ENCODE measurements around the gene LMNB1. TPM values are rescaled to one million over a fixed set of nuclear protein-coding genes. Genes with fewer than 3 reads are reported as not detected.
"Not testable (repeated sequence)": the region's sequence is repeated elsewhere in the genome, so short reads cannot be mapped to it uniquely, and the experiment has no call there.

Gene LMNB1
- total RNA-seq, 1 donor from 2014 or later, result 69.8 TPM

- peaks cover 11% of the 10 kb centered on the region for H3K36me3 Mint-ChIP-seq (ENCODE audit: low read depth, unreplicated experiment)
- TF ChIP-seq CTCF (IDR thresholded peaks at IDR 0.05; ENCODE audit: unreplicated experiment), result no peak
- no peak overlapping the region for H3K4me3 Mint-ChIP-seq (ENCODE audit: unreplicated experiment)
- peaks cover 30% of the 10 kb centered on the region for H3K4me1 Mint-ChIP-seq (ENCODE audit: unreplicated experiment)
- no peak for DNase-seq (ENCODE audit: low spot score)
- H3K27me3 Mint-ChIP-seq (ENCODE audit: unreplicated experiment), result peaks cover 8% of the 10 kb centered on the region
- H3K27ac Mint-ChIP-seq (ENCODE audit: unreplicated experiment), result no peak overlapping the region
- H3K9me3 Mint-ChIP-seq (ENCODE audit: unreplicated experiment), result no peaks in the 10 kb centered on the region
These were observed 74.6 kb downstream of the LMNB1 start for GRCh38 chr5:126851501-126852011.

GRCh38 chr5:126852091-126852571 lies 75.2 kb downstream of the LMNB1 start:
- Mint-ChIP-seq H3K36me3 (ENCODE audit: low read depth, unreplicated experiment) (peaks cover 11% of the 10 kb centered on the region), H3K4me1 (ENCODE audit: unreplicated experiment) (peaks cover 25% of the 10 kb centered on the region), H3K27ac (ENCODE audit: unreplicated experiment) (peak overlapping the region; percentile 13), H3K27me3 (ENCODE audit: unreplicated experiment) (peaks cover 8% of the 10 kb centered on the region), H3K9me3 (ENCODE audit: unreplicated experiment) (no peaks in the 10 kb centered on the region), H3K4me3 (ENCODE audit: unreplicated experiment) (no peak overlapping the region)
- TF ChIP-seq CTCF (IDR thresholded peaks at IDR 0.05; ENCODE audit: unreplicated experiment), result no peak
- no peak for DNase-seq (ENCODE audit: low spot score)

GRCh38 chr5:126852841-126853271 lies 75.9 kb downstream of the LMNB1 start:
- TF ChIP-seq CTCF (IDR thresholded peaks at IDR 0.05; ENCODE audit: unreplicated experiment), result no peak
- H3K9me3 Mint-ChIP-seq (ENCODE audit: unreplicated experiment), result no peaks in the 10 kb centered on the region
- no peak overlapping the region for H3K27ac Mint-ChIP-seq (ENCODE audit: unreplicated experiment)
- DNase-seq (ENCODE audit: low spot score), result no peak
- H3K4me3 Mint-ChIP-seq (ENCODE audit: unreplicated experiment), result no peak overlapping the region
- peaks cover 11% of the 10 kb centered on the region for H3K36me3 Mint-ChIP-seq (ENCODE audit: low read depth, unreplicated experiment)
- H3K4me1 Mint-ChIP-seq (ENCODE audit: unreplicated experiment), result peaks cover 19% of the 10 kb centered on the region
- H3K27me3 Mint-ChIP-seq (ENCODE audit: unreplicated experiment), result peaks cover 4% of the 10 kb centered on the region

- not testable (repeated sequence) for H3K9me3 Mint-ChIP-seq (ENCODE audit: unreplicated experiment); H3K27ac Mint-ChIP-seq (ENCODE audit: unreplicated experiment); H3K27me3 Mint-ChIP-seq (ENCODE audit: unreplicated experiment); DNase-seq (ENCODE audit: low spot score); H3K4me3 Mint-ChIP-seq (ENCODE audit: unreplicated experiment)
- peaks cover 18% of the 10 kb centered on the region for H3K4me1 Mint-ChIP-seq (ENCODE audit: unreplicated experiment)
- peaks cover 11% of the 10 kb centered on the region for H3K36me3 Mint-ChIP-seq (ENCODE audit: low read depth, unreplicated experiment)
These were observed 76.8 kb downstream of the LMNB1 start for GRCh38 chr5:126853541-126854307.

- no peak for TF ChIP-seq CTCF (IDR thresholded peaks at IDR 0.05; ENCODE audit: unreplicated experiment)
- Mint-ChIP-seq H3K4me3 (ENCODE audit: unreplicated experiment) (no peak overlapping the region), H3K27ac (ENCODE audit: unreplicated experiment) (no peak overlapping the region), H3K36me3 (ENCODE audit: low read depth, unreplicated experiment) (peaks cover 11% of the 10 kb centered on the region), H3K27me3 (ENCODE audit: unreplicated experiment) (peaks cover 4% of the 10 kb centered on the region), H3K9me3 (ENCODE audit: unreplicated experiment) (no peaks in the 10 kb centered on the region), H3K4me1 (ENCODE audit: unreplicated experiment) (peaks cover 18% of the 10 kb centered on the region)
- DNase-seq (ENCODE audit: low spot score), result no peak
These were observed 77.7 kb downstream of the LMNB1 start for GRCh38 chr5:126854526-126855110.

All from endothelial cell (in vitro differentiated cells).